Ovary (tissue), 9 donors: Measurements from ENCODE around the gene SNAP23. TPM values are rescaled to one million over a fixed set of nuclear protein-coding genes. Genes with fewer than 3 reads are reported as not detected.
"Not testable (repeated sequence)": the region's sequence is repeated elsewhere in the genome, so short reads cannot be mapped to it uniquely, and the experiment has no call there.

Source experiments
- DNase-seq, 5 donors: peaks; one replicate each; pipeline ENCODE4 v3.0.0-alpha.2; 2019 to 2020
- H3K27ac ChIP-seq, 2 donors: fragments of 200-600 bp; one replicate each; pipeline versions ENCODE4 v1.5.1 to v1.8.0; 2019 to 2022
- H3K27me3 ChIP-seq: fragments of 200-600 bp; one replicate; pipeline ENCODE4 v1.8.0; 2022
- H3K36me3 ChIP-seq: fragments of 200-600 bp; sonication (generic); one replicate; pipeline ENCODE4 v1.5.1; 2019
- H3K4me1 ChIP-seq: one replicate; pipeline ENCODE4 v1.8.1; 2013; ENCODE audit warnings: mild to moderate bottlenecking, moderate library complexity; ENCODE audit not compliant: insufficient read depth
- H3K4me3 ChIP-seq: fragments of 200-600 bp; sonication (generic); one replicate; pipeline ENCODE4 v1.5.1; 2017
- H3K9me3 ChIP-seq, 2 donors: fragments of 200-600 bp in 1 of 2; sonication (generic) in 1 of 2; one replicate each; pipeline versions ENCODE4 v1.5.1 to v1.8.1; 2013 to 2019; ENCODE audit warnings: mild to moderate bottlenecking in 1 of 2, moderate library complexity in 1 of 2
- EP300 ChIP-seq: sonication (generic); formaldehyde crosslinking; IDR thresholded peaks from one replicate; pipeline ENCODE4 v1.6.1; 2017; ENCODE audit warnings: antibody characterized with exemption
- POLR2A ChIP-seq: fragments of 450-650 bp; IDR thresholded peaks from one replicate; pipeline ENCODE4 v1.6.1; 2017; ENCODE audit warnings: antibody characterized with exemption, mild to moderate bottlenecking, moderate library complexity
- WGBS, 3 donors: extraction: QIAGEN DNeasy Blood & Tissue Kit in 1 of 3; methylation state at CpG; one replicate each; pipeline versions ENCODE4 v1.1.5 to v1.1.7; 2013 to 2017; 5-methylcytosine and 5-hydroxymethylcytosine counted together
- intact Hi-C, 4 donors: fragments of 100-400 bp; cut with DNase I; formaldehyde crosslinking; loops; one replicate each; pipeline versions ENCODE4 v1.11.0 to v1.15.1; 2022 to 2023
- polyA plus RNA-seq, 2 donors: library from polyadenylated mRNA; stranded (reverse); fragments of 200-250 nt in 1 of 2; fragments of 350-450 nt in 1 of 2; fragmentation: Illumina TruSeq in 1 of 2; extraction: RNeasy Lipid Tissue Mini Kit (QIAGEN cat#74804) in 1 of 2; gene quantifications; one replicate each; pipeline ENCODE4 v1.2.3, GENCODE V29; 2013 to 2014
- total RNA-seq, 7 donors: library from RNA; depleted of rRNA in 2 of 7; stranded (reverse); fragments of >200 nt in 2 of 7; fragmentation: NEBNext Ultra II Directional in 3 of 7; extraction: Animal tissue kit (Norgen Biotek cat#: 25700) in 3 of 7; gene quantifications; one replicate each; pipeline versions ENCODE4 v1.1.0 to v1.2.4, GENCODE V29; 2016 to 2023
- TF ChIP-seq, protein P1 (sequence below), 3 donors: fragments of 450-650 bp in 2 of 3; fragments of 200-600 bp in 1 of 3; IDR thresholded peaks; one replicate each; pipeline versions ENCODE4 v1.5.1 to v1.8.0; 2016 to 2022; ENCODE audit warnings: antibody characterized with exemption in 3 of 3, mild to moderate bottlenecking in 1 of 3
- donor health status: DM: no; HTN: no; CAD: no; lungs with moderate emphysema.
- donor health status: DM: no; HTN: no; CAD: no.
- donor health status: Bipolar disorder and iron deficiency.
- donor health status: DM: yes; HTN: yes; CAD: no.
- donor health status: DM: no; HTN: no; CAD: no.
- donor health status: DM: yes; HTN: yes; CAD: no.

The SNAP23 gene
- total and polyA plus RNA-seq, 9 donors: 37.9 to 93.0 (median 53.0) TPM

DNA sequence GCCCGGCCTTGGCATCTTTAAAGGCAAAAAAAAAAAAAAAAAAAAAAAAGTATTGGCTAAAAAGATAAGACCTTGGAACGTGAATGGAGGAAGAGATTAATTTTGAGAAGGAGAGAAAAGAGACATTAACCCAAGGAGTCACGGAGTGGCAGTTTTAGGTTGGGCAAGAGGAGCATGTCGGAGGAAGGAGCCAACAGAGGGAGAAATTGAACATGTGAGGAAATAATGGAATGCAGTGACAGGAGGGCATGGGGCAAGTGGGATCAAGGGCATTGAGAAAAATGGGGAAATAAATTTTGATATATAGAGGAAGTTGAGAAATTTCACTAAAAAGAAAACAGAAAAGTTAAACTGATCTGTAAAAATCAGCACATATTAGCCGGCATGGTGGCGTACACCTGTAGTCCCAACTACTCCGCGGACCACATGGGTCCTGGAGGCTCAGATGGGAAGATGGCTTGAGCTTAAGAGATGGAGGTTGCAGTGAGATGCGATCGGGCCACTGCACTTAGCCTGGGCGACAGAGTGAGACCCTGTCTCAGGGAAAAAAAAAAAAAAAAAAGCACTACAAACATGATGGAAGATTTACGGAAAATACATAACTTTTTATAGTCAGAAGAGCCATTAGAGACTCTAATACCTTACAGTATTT lies 54.4 kb downstream of the SNAP23 start:
- WGBS, 3 donors: 67 to 70% (median 68%) methylated on average over 12 of the region's 12 CpGs
- no peak for DNase-seq

DNA sequence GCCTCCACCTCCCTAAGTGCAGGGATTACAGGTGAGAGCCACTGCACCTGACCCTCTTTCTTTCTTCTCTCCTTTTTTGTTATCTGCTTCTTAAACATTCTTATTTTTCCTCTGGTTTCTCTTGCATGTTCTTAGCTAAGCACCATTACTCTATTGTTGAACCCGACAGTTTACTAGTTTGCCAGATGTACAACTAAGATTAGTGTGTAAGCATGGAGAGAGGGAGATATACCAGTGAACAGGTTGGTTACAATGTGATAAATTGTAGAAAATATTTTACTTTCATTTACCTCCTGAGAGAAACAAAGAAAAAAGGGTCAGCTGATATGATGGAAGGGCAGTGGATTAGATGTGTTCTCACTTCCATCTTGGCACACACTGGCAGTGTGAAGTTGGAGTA lies 58.1 kb downstream of the SNAP23 start:
- TF ChIP-seq EP300 (no peak), POLR2A (no peak)
- TF ChIP-seq, protein P1, sequence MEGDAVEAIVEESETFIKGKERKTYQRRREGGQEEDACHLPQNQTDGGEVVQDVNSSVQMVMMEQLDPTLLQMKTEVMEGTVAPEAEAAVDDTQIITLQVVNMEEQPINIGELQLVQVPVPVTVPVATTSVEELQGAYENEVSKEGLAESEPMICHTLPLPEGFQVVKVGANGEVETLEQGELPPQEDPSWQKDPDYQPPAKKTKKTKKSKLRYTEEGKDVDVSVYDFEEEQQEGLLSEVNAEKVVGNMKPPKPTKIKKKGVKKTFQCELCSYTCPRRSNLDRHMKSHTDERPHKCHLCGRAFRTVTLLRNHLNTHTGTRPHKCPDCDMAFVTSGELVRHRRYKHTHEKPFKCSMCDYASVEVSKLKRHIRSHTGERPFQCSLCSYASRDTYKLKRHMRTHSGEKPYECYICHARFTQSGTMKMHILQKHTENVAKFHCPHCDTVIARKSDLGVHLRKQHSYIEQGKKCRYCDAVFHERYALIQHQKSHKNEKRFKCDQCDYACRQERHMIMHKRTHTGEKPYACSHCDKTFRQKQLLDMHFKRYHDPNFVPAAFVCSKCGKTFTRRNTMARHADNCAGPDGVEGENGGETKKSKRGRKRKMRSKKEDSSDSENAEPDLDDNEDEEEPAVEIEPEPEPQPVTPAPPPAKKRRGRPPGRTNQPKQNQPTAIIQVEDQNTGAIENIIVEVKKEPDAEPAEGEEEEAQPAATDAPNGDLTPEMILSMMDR (IDR thresholded peaks at IDR 0.05): no peak
- Histone ChIP-seq H3K4me1 (peaks cover 2% of the 10 kb centered on the region), H3K27me3 (no peaks in the 10 kb centered on the region), H3K36me3 (no peaks in the 10 kb centered on the region), H3K4me3 (no peak overlapping the region), H3K9me3 (no peaks in the 10 kb centered on the region), H3K27ac (no peak overlapping the region)
- intact Hi-C loops: no loop called here
- no peak for DNase-seq
- WGBS, 3 donors: 88 to 90% (median 90%) methylated on average over 1 of the region's 1 CpG

More for the DNA sequence above, 54.4 kb downstream of the SNAP23 start:
- Histone ChIP-seq H3K27ac (no peak overlapping the region), H3K4me1 (peaks cover 4% of the 10 kb centered on the region), H3K9me3 (no peaks in the 10 kb centered on the region), H3K27me3 (no peaks in the 10 kb centered on the region), H3K4me3 (peak overlapping the region; percentile 61), H3K36me3 (no peaks in the 10 kb centered on the region)
- intact Hi-C loops: loop anchor here in 1 of 4 donors (10.0 kb wide), 1 partner anchor 95 kb away; no protein-coding TSS in a partner anchor
- TF ChIP-seq EP300 (no peak), POLR2A (no peak)
- TF ChIP-seq, protein P1 (IDR thresholded peaks at IDR 0.05): no peak

DNA sequence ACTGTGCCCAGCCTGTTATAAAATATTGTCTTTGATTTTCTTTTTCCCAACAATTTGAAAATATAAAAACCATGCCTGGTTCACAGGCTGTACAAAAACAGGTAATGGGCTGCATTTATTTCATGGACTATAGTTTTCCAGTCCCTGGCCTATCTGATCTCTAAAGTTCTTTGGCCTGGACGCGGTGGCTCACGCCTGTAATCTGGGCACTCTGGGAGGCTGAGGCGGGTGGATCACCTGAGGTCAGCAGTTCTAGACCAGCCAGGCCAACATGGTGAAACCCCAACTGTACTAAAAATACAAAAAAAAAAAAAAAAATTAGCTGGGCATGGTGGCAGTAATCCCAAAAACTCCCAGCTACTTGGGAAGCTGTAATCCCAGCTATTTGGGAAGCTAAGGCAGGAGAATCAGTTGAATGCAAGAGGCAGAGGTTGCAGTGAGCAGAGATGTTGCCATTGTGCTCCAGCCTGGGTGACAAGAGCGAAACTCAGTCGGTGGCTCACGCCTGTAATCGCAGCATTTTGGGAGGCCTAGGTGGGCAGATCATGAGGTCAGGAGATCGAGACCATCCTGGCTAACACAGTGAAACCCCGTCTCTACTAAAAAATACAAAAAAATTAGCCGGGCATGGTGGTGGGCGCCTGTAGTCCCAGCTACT lies 61.2 kb downstream of the SNAP23 start:
- 88 to 95% (median 91%) methylated on average over 11 to 12 of the region's 12 CpGs for WGBS, 3 donors
- intact Hi-C loops, H3K27me3 ChIP-seq, H3K4me3 ChIP-seq, H3K27ac ChIP-seq, H3K36me3 ChIP-seq, H3K4me1 ChIP-seq, H3K9me3 ChIP-seq: not testable (repeated sequence)
- DNase-seq: peak in 1 of 5 donors; percentile 40

DNA sequence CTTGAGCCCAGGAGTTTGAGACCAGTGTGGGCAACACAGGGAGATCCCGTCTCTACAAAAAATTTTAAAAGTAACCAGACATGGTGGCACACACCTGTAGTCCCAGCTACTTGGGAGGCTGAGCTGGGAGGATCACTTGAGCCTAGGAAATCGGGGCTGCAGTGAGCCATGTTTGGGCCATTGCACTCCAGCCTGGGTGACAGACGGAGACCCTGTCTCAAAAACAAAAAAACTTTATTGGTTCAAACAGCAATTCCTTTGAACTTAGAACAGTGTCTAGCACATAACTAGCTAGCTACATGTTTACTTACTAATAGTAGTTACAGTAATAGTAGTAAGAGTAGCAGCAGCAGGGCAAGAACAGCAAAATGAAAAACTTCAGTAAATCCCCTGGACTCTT lies 63.3 kb downstream of the SNAP23 start:
- TF ChIP-seq EP300: no peak
- TF ChIP-seq, protein P1 (IDR thresholded peaks at IDR 0.05): no peak
- H3K36me3 ChIP-seq: no peaks in the 10 kb centered on the region

More for the DNA sequence above, 63.3 kb downstream of the SNAP23 start:
- 95 to 97% (median 95%) methylated on average over 3 of the region's 3 CpGs for WGBS, 3 donors
- no peak overlapping the region for H3K27ac ChIP-seq
- no peaks in the 10 kb centered on the region for H3K4me1 ChIP-seq
- no peaks in the 10 kb centered on the region for H3K27me3 ChIP-seq
- DNase-seq: no peak
- no peak overlapping the region for H3K4me3 ChIP-seq
- no peaks in the 10 kb centered on the region for H3K9me3 ChIP-seq
- intact Hi-C loops: no loop called here
